HCT116 (cell line): Measurements from ENCODE around the gene C5AR2. TPM values are rescaled to one million over a fixed set of nuclear protein-coding genes. Genes with fewer than 3 reads are reported as not detected.

ENCODE experiments used
- ATAC-seq: fragments of 200-7000 bp; cut with Tn5 transposase; 2 replicates; pipeline ENCODE4 v1.9.1; 2020; ENCODE audit warnings: mild to moderate bottlenecking, moderate library complexity
- BruUV-seq: library from RNA; stranded (reverse); fragments of 400-500 nt; replicated peaks from 2 replicates; lab custom pipeline; 2021; lab: Mats Ljungman, UMichigan
- CTCF ChIA-PET: fragments of 300-600 bp; sonication (Branson Sonifier 250); formaldehyde crosslinking; loops from one replicate; lab custom pipeline; 2021; ENCODE audit warnings: antibody characterized with exemption; lab: Charles Lee
- POLR2A ChIA-PET: fragments of 300-600, 350-600 bp; sonication (Branson Sonifier 250); formaldehyde crosslinking; loops from one replicate; lab custom pipeline; 2021; ENCODE audit warnings: antibody characterized with exemption; lab: Charles Lee
- RAD21 ChIA-PET, 2 experiments: fragments of 300-600 bp; sonication (Branson Sonifier 250); formaldehyde crosslinking; loops; one replicate each; lab custom pipeline; 2023; ENCODE audit warnings: low total read pairs in 2 of 2; ENCODE audit not compliant: uncharacterized antibody in 2 of 2, unreplicated experiment in 2 of 2, low non-redundant PET in 1 of 2; lab: Charles Lee
- DNase-seq: peaks from one replicate; pipeline ENCODE4 v3.0.0-alpha.2; 2010; ENCODE audit warnings: low read depth, low spot score
- H2AFZ ChIP-seq: fragments of 200-600 bp; shearing (Covaris generic), sonication (generic); 2 replicates; pipeline ENCODE4 v1.6.1; 2017; ENCODE audit warnings: low read depth, mixed run types, mixed read lengths, antibody characterized with exemption, low read length; ENCODE audit not compliant: poor library complexity, severe bottlenecking
- H3K27ac ChIP-seq: 2 replicates; pipeline ENCODE4 v1.5.1; 2012; ENCODE audit warnings: low read depth, low read length
- H3K27me3 ChIP-seq: fragments of 200-600 bp; sonication (generic); 2 replicates; pipeline ENCODE4 v1.6.1; 2016; ENCODE audit warnings: mixed run types, low read length, mixed read lengths; ENCODE audit not compliant: insufficient read depth
- H3K36me3 ChIP-seq, 2 experiments: fragments of 200-500 bp in 1 of 2; fragments of 200-600 bp in 1 of 2; sonication (Bioruptor generic) in 1 of 2; sonication (generic) in 1 of 2; 2 replicates each; pipeline versions ENCODE4 v1.5.1 to v1.6.1; 2014 to 2016; ENCODE audit warnings: low read length in 2 of 2, inconsistent platforms in 1 of 2, mixed read lengths in 1 of 2, mixed run types in 1 of 2; ENCODE audit not compliant: insufficient read depth in 2 of 2, control insufficient read depth in 1 of 2
- H3K4me1 ChIP-seq, 2 experiments: fragments of 200-600 bp in 1 of 2; sonication (generic) in 1 of 2; 2 replicates each; pipeline versions ENCODE4 v1.5.1 to v1.6.1; 2012 to 2017; ENCODE audit warnings: low read length in 2 of 2, inconsistent platforms in 1 of 2, mild to moderate bottlenecking in 1 of 2, mixed read lengths in 1 of 2, mixed run types in 1 of 2, moderate library complexity in 1 of 2; ENCODE audit not compliant: insufficient read depth in 2 of 2, control insufficient read depth in 1 of 2
- H3K4me2 ChIP-seq: fragments of 200-600 bp; sonication (generic); 2 replicates; pipeline ENCODE4 v1.6.1; 2017; ENCODE audit warnings: mixed run types, low read length, mixed read lengths
- H3K4me3 ChIP-seq, 2 experiments: fragments of 200-600 bp in 1 of 2; sonication (generic) in 1 of 2; replicated peaks in 1 of 2; 2 replicates each; pipeline ENCODE4 v1.5.1; 2011 to 2016; ENCODE audit warnings: low read length in 2 of 2, control low read depth in 1 of 2, low read depth in 1 of 2, mild to moderate bottlenecking in 1 of 2, mixed read lengths in 1 of 2, mixed run types in 1 of 2
- H3K79me2 ChIP-seq: fragments of 200-600 bp; sonication (generic); 2 replicates; pipeline ENCODE4 v1.6.1; 2017; ENCODE audit warnings: mild to moderate bottlenecking, mixed run types, low read length, moderate library complexity, mixed read lengths; ENCODE audit not compliant: insufficient read depth
- H3K9ac ChIP-seq: fragments of 200-600 bp; sonication (generic); 2 replicates; pipeline ENCODE4 v1.6.1; 2016; ENCODE audit warnings: low read length, mixed read lengths
- H3K9me2 ChIP-seq: fragments of 200-600 bp; sonication (generic), shearing (Covaris generic); 2 replicates; pipeline ENCODE4 v1.6.1; 2017; ENCODE audit warnings: mixed run types, mild to moderate bottlenecking, moderate library complexity; ENCODE audit not compliant: insufficient read depth
- H3K9me3 ChIP-seq, 2 experiments: fragments of 200-500 bp in 1 of 2; fragments of 200-600 bp in 1 of 2; sonication (Bioruptor generic) in 1 of 2; sonication (generic) in 1 of 2; 2 replicates each; pipeline ENCODE4 v1.6.1; 2014 to 2017; ENCODE audit warnings: low read length in 2 of 2, mixed read lengths in 2 of 2, inconsistent platforms in 1 of 2, low read depth in 1 of 2, mild to moderate bottlenecking in 1 of 2, mixed run types in 1 of 2, moderate library complexity in 1 of 2; ENCODE audit not compliant: control insufficient read depth in 1 of 2, insufficient read depth in 1 of 2
- H4K20me1 ChIP-seq: fragments of 200-600 bp; sonication (generic), shearing (Covaris generic); 2 replicates; pipeline ENCODE4 v1.6.1; 2017; ENCODE audit warnings: mixed run types, mild to moderate bottlenecking, moderate library complexity; ENCODE audit not compliant: insufficient read depth
- CBX3 ChIP-seq: IDR thresholded peaks from 2 replicates; pipeline ENCODE4 v1.6.1; 2012; ENCODE audit warnings: low read depth
- CEBPB ChIP-seq: IDR thresholded peaks from 2 replicates; pipeline ENCODE4 v1.6.1; 2012; ENCODE audit warnings: low read depth
- ELF1 ChIP-seq: IDR thresholded peaks from 2 replicates; pipeline ENCODE4 v1.6.1; 2012; ENCODE audit warnings: low read depth, borderline replicate concordance
- EZH2phosphoT487 ChIP-seq: fragments of 200-600 bp; IDR thresholded peaks from 2 replicates; pipeline ENCODE4 v1.6.1; 2018; ENCODE audit warnings: antibody characterized with exemption, borderline replicate concordance
- FOSL1 ChIP-seq: IDR thresholded peaks from 2 replicates; pipeline ENCODE4 v1.6.1; 2012; ENCODE audit warnings: low read depth
- JUND ChIP-seq: IDR thresholded peaks from 2 replicates; pipeline ENCODE4 v1.6.1; 2012
- POLR2A ChIP-seq: IDR thresholded peaks from 2 replicates; pipeline ENCODE4 v1.7.0; 2011; ENCODE audit warnings: borderline replicate concordance; ENCODE audit not compliant: insufficient read depth, insufficient read length; ENCODE audit errors: extremely low read depth
- POLR2AphosphoS5 ChIP-seq: IDR thresholded peaks from 2 replicates; pipeline ENCODE4 v1.6.1; 2011; ENCODE audit warnings: mild to moderate bottlenecking, low read depth, low read length, moderate library complexity
- REST ChIP-seq: IDR thresholded peaks from 2 replicates; pipeline ENCODE4 v1.6.1; 2012; ENCODE audit warnings: low read depth
- SIN3A ChIP-seq: IDR thresholded peaks from 2 replicates; pipeline ENCODE4 v1.6.1; 2012; ENCODE audit warnings: low read depth
- SP1 ChIP-seq: IDR thresholded peaks from 2 replicates; pipeline ENCODE4 v1.6.1; 2012; ENCODE audit warnings: low read depth
- TCF7L2 ChIP-seq: IDR thresholded peaks from 2 replicates; pipeline ENCODE4 v1.7.0; 2011; ENCODE audit warnings: borderline replicate concordance, inconsistent platforms; ENCODE audit not compliant: insufficient read depth, insufficient read length; ENCODE audit errors: extremely low read depth
- YY1 ChIP-seq: IDR thresholded peaks from 2 replicates; pipeline ENCODE4 v1.6.1; 2011; ENCODE audit warnings: low read length, low read depth, moderate library complexity, mild to moderate bottlenecking; ENCODE audit not compliant: insufficient replicate concordance; ENCODE audit errors: extremely low read depth
- ZBTB33 ChIP-seq: IDR thresholded peaks from 2 replicates; pipeline ENCODE4 v1.6.1; 2011; ENCODE audit warnings: mild to moderate bottlenecking, low read length, moderate library complexity; ENCODE audit not compliant: insufficient replicate concordance; ENCODE audit errors: extremely low read depth
- ZFX ChIP-seq: fragments of 450-650 bp; IDR thresholded peaks from 2 replicates; pipeline ENCODE4 v1.6.1; 2017
- ZNF274 ChIP-seq: fragments of 200-500 bp; sonication (Bioruptor generic); IDR thresholded peaks from 2 replicates; pipeline ENCODE4 v1.6.1; 2014; ENCODE audit warnings: mild to moderate bottlenecking, low read depth, low read length, inconsistent platforms
- intact Hi-C: fragments of 100-400 bp; cut with micrococcal nuclease; formaldehyde crosslinking; loops from 2 replicates; pipeline ENCODE4 v1.10.0; 2022
- total RNA-seq: library from RNA; stranded (reverse); gene quantifications from one replicate; pipeline ENCODE4 v1.2.1, GENCODE V29; 2021; ENCODE audit not compliant: unreplicated experiment
- TF ChIP-seq, protein P1 (sequence below): IDR thresholded peaks from 2 replicates; pipeline ENCODE4 v1.6.1; 2012

Gene C5AR2
- total RNA-seq, 1 experiment from 2014 or later = 0.12 TPM

- TF ChIP-seq REST = no peak
- TF ChIP-seq ZFX = no peak
- TF ChIP-seq YY1 = no peak
- no peak for TF ChIP-seq CEBPB
- TF ChIP-seq POLR2A = no peak
- TF ChIP-seq ZNF274 = no peak
- no peak for TF ChIP-seq ELF1
- no peak for TF ChIP-seq JUND
Observed at GRCh38 chr19:47316513-47316912, 15.5 kb upstream of the C5AR2 start (continued).

DNA sequence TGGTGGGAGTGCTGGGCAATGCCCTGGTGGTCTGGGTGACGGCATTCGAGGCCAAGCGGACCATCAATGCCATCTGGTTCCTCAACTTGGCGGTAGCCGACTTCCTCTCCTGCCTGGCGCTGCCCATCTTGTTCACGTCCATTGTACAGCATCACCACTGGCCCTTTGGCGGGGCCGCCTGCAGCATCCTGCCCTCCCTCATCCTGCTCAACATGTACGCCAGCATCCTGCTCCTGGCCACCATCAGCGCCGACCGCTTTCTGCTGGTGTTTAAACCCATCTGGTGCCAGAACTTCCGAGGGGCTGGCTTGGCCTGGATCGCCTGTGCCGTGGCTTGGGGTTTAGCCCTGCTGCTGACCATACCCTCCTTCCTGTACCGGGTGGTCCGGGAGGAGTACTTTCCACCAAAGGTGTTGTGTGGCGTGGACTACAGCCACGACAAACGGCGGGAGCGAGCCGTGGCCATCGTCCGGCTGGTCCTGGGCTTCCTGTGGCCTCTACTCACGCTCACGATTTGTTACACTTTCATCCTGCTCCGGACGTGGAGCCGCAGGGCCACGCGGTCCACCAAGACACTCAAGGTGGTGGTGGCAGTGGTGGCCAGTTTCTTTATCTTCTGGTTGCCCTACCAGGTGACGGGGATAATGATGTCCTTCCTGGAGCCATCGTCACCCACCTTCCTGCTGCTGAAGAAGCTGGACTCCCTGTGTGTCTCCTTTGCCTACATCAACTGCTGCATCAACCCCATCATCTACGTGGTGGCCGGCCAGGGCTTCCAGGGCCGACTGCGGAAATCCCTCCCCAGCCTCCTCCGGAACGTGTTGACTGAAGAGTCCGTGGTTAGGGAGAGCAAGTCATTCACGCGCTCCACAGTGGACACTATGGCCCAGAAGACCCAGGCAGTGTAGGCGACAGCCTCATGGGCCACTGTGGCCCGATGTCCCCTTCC, 11.8 kb upstream of the C5AR2 start:
- no peak for ATAC-seq
- H3K4me2 ChIP-seq = no peak overlapping the region
- BruUV-seq = no TSS peak
- ChIA-PET POLR2A (no interaction called here), CTCF (no interaction called here), RAD21 (no interaction called here)
- intact Hi-C loops = no loop called here
- peaks cover 4 to 7% of the 10 kb centered on the region in 2 experiments; a peak in 3 of 4 replicates for H3K4me1 ChIP-seq
- no peaks in the 10 kb centered on the region for H3K9me2 ChIP-seq
- H3K9ac ChIP-seq = no peak overlapping the region
- no peak overlapping the region for H3K4me3 ChIP-seq
- H3K36me3 ChIP-seq = no peaks in the 10 kb centered on the region
- H3K27ac ChIP-seq = no peak overlapping the region
- no peaks in the 10 kb centered on the region for H3K9me3 ChIP-seq
- H4K20me1 ChIP-seq = no peaks in the 10 kb centered on the region
- no peak overlapping the region for H2AFZ ChIP-seq
- no peak for DNase-seq
- H3K27me3 ChIP-seq = no peaks in the 10 kb centered on the region
- no peaks in the 10 kb centered on the region for H3K79me2 ChIP-seq
- TF ChIP-seq JUND (no peak), POLR2A (no peak), ZNF274 (no peak), FOSL1 (no peak), ZFX (no peak), EZH2phosphoT487 (no peak), TCF7L2 (no peak), POLR2AphosphoS5 (no peak), SP1 (no peak), CBX3 (no peak), ZBTB33 (no peak), SIN3A (no peak), CEBPB (no peak)
- TF ChIP-seq, protein P1, sequence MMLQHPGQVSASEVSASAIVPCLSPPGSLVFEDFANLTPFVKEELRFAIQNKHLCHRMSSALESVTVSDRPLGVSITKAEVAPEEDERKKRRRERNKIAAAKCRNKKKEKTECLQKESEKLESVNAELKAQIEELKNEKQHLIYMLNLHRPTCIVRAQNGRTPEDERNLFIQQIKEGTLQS = no peak
